ENCODE results near the gene LIMS2.
A peak's percentile ranks its signal among the peaks of the same experiment; 100 is the strongest.

The LIMS2 gene

GRCh38 chr2:127675331-127676261 lies at the start of gene LIMS2:
TSS of gene LIMS2 (minus strand) at chr2:127675530. CDS start at chr2:127675024, 506 bp downstream.
- peak; percentile 68 for DNase-seq

- DNase-seq, result no peak
Measured at GRCh38 chr2:127722807-127723206, 47.5 kb upstream of the LIMS2 start.

- peak; percentile 31 for DNase-seq
Measured at GRCh38 chr2:127721978-127722355, 46.6 kb upstream of the LIMS2 start.

GRCh38 chr2:127721311-127721977 lies 46.1 kb upstream of the LIMS2 start:
- peak; percentile 83 for DNase-seq

GRCh38 chr2:127719301-127720218 lies 44.2 kb upstream of the LIMS2 start:
- DNase-seq, result no peak

GRCh38 chr2:127718271-127718670 lies 42.9 kb upstream of the LIMS2 start:
- DNase-seq, result no peak

GRCh38 chr2:127715778-127716449 lies 40.6 kb upstream of the LIMS2 start:
- no peak for DNase-seq

GRCh38 chr2:127713562-127713961 lies 38.2 kb upstream of the LIMS2 start:
- DNase-seq, result no peak

GRCh38 chr2:127712999-127713398 lies 37.7 kb upstream of the LIMS2 start:
- DNase-seq, result no peak

GRCh38 chr2:127709336-127709735 lies 34.0 kb upstream of the LIMS2 start:
- no peak for DNase-seq

GRCh38 chr2:127707890-127708648 lies 32.7 kb upstream of the LIMS2 start:
- no peak for DNase-seq

- DNase-seq, result no peak
Measured at GRCh38 chr2:127706215-127706990, 31.1 kb upstream of the LIMS2 start.

GRCh38 chr2:127705391-127706065 lies 30.2 kb upstream of the LIMS2 start:
- DNase-seq, result no peak

GRCh38 chr2:127704641-127705390 lies 29.5 kb upstream of the LIMS2 start:
- no peak for DNase-seq

- no peak for DNase-seq
Measured at GRCh38 chr2:127703282-127703681, 28.0 kb upstream of the LIMS2 start.

- DNase-seq, result no peak
Measured at GRCh38 chr2:127702395-127703009, 27.2 kb upstream of the LIMS2 start.

GRCh38 chr2:127701651-127702394 lies 26.5 kb upstream of the LIMS2 start:
- DNase-seq, result peak; percentile 74

- DNase-seq, result peak; percentile 89
Measured at GRCh38 chr2:127701193-127701650, 25.9 kb upstream of the LIMS2 start, which contains the start of gene SFT2D3. TSS of gene SFT2D3 (plus strand) at chr2:127701497. CDS start at chr2:127701529, 32 bp downstream.
